ENCODE data around the gene LMAN1L. TPM values are rescaled to one million over a fixed set of nuclear protein-coding genes. Genes with fewer than 3 reads are reported as not detected.

The LMAN1L gene
- total and polyA plus RNA-seq, 2 experiments from 2014 or later = not detected

DNA sequence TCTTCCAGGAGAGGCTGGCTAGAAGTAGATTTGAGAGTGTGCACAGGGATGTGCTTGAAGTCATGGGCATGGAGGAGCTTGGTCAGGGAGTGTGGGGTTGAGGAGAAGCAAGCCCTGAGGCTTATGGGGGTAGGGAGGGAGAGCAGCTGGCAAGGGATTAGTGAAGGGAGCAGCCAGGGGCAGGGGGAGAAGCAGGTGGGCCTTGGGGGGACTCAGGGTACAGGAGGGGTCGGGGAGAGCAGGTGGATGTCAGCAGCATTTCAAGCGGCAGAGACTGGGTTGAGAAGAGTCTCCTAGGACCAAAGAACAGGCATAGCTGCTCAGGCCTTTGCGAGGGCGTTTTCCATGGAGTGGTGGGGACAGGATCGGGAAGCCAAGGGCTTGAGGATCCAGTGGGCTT lies 3.4 kb upstream of the LMAN1L start:
- no peak overlapping the region for H3K9ac ChIP-seq
- in situ Hi-C loops (cut with MboI) = no loop called here
- H2AFZ ChIP-seq = no peak overlapping the region
- no peaks in the 10 kb centered on the region for H3K9me3 ChIP-seq (ENCODE audit: low read depth)
- no peaks in the 10 kb centered on the region for H3K9me2 ChIP-seq (ENCODE audit: insufficient read depth)
- H3K79me2 ChIP-seq (ENCODE audit: insufficient read depth) = no peaks in the 10 kb centered on the region
- no peak for DNase-seq
- no peaks in the 10 kb centered on the region for H3F3A ChIP-seq (ENCODE audit: insufficient read depth)
- TF ChIP-seq EZH2 (IDR thresholded peaks at IDR 0.05; ENCODE audit: insufficient read depth, poor library complexity, severe bottlenecking) (no peak), EZH2phosphoT487 (IDR thresholded peaks at IDR 0.05; ENCODE audit: insufficient read depth, low read depth) (no peak)
- H3K4me1 ChIP-seq (ENCODE audit: insufficient read depth) = no peaks in the 10 kb centered on the region
- no peak overlapping the region for H3K27ac ChIP-seq
- no peak overlapping the region for H3K4me3 ChIP-seq
- WGBS, 2 experiments (ENCODE audit: low coverage in 1 of 2, low lambda C conversion rate in 2 of 2, missing lambda C conversion rate in 2 of 2) = 85 to 98% methylated on average over 3 to 5 of the region's 5 CpGs
- H4K20me1 ChIP-seq (ENCODE audit: insufficient read depth) = no peaks in the 10 kb centered on the region
- no peak overlapping the region for H3K4me2 ChIP-seq (ENCODE audit: unreplicated experiment)
- no peaks in the 10 kb centered on the region for H3K27me3 ChIP-seq (replicated peaks; ENCODE audit: insufficient read depth)
- H3K36me3 ChIP-seq (ENCODE audit: low read depth) = 0 out of 2 replicates have a peak, but pooled peaks cover under 1% of the 10 kb centered on the region

DNA sequence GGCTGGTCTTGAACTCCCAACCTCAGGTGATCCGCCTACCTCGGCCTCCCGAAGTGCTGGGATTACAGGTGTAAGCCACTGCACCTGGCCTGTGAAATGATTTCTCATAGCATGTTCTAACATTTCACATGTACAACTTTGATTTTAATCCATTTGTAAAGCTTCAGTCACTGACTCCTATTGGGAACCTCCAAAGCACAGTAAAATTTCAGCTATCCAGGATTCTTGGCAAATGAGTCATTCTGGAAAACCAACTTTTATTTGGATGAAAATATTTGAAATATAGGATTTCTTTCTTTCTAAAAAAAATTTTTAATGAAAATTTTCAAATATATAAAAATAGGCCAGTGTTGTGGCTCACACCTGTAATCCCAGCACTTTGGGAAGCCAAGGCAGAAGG lies 2.7 kb upstream of the LMAN1L start:
- Histone ChIP-seq H3K9ac (no peak overlapping the region), H3K4me1 (ENCODE audit: insufficient read depth) (no peaks in the 10 kb centered on the region), H3K9me2 (ENCODE audit: insufficient read depth) (no peaks in the 10 kb centered on the region), H3K27me3 (replicated peaks; ENCODE audit: insufficient read depth) (no peaks in the 10 kb centered on the region), H2AFZ (no peak overlapping the region), H3K36me3 (ENCODE audit: low read depth) (no peaks in the 10 kb centered on the region), H3K9me3 (ENCODE audit: low read depth) (no peaks in the 10 kb centered on the region), H3F3A (ENCODE audit: insufficient read depth) (no peaks in the 10 kb centered on the region), H3K27ac (no peak overlapping the region), H3K4me3 (no peak overlapping the region), H3K4me2 (ENCODE audit: unreplicated experiment) (no peak overlapping the region), H3K79me2 (ENCODE audit: insufficient read depth) (no peaks in the 10 kb centered on the region), H4K20me1 (ENCODE audit: insufficient read depth) (no peaks in the 10 kb centered on the region)
- whole genome bisulfite sequencing, 2 experiments (ENCODE audit: low coverage in 1 of 2, low lambda C conversion rate in 2 of 2, missing lambda C conversion rate in 2 of 2) = 87 to 90% methylated on average over 3 of the region's 3 CpGs
- no peak for TF ChIP-seq EZH2 (IDR thresholded peaks at IDR 0.05; ENCODE audit: insufficient read depth, poor library complexity, severe bottlenecking)
- TF ChIP-seq EZH2phosphoT487 (IDR thresholded peaks at IDR 0.05; ENCODE audit: insufficient read depth, low read depth) = no peak
- DNase-seq = no peak
- in situ Hi-C loops (cut with MboI) = no loop called here

- H3K4me1 ChIP-seq (ENCODE audit: insufficient read depth) = no peaks in the 10 kb centered on the region; the same call in 1 of the 2 replicates
- H3K27ac ChIP-seq = no peak overlapping the region
- H3K27me3 ChIP-seq (replicated peaks; ENCODE audit: insufficient read depth) = no peaks in the 10 kb centered on the region
- no peaks in the 10 kb centered on the region for H3K9me2 ChIP-seq (ENCODE audit: insufficient read depth)
- H2AFZ ChIP-seq = no peak overlapping the region
- H3F3A ChIP-seq (ENCODE audit: insufficient read depth) = no peaks in the 10 kb centered on the region
- TF ChIP-seq EZH2 (IDR thresholded peaks at IDR 0.05; ENCODE audit: insufficient read depth, poor library complexity, severe bottlenecking) (no peak), EZH2phosphoT487 (IDR thresholded peaks at IDR 0.05; ENCODE audit: insufficient read depth, low read depth) (no peak)
- no peaks in the 10 kb centered on the region for H3K9me3 ChIP-seq (ENCODE audit: low read depth)
- no peak for DNase-seq
- H4K20me1 ChIP-seq (ENCODE audit: insufficient read depth) = no peaks in the 10 kb centered on the region
- H3K4me2 ChIP-seq (ENCODE audit: unreplicated experiment) = no peak overlapping the region
- H3K36me3 ChIP-seq (ENCODE audit: low read depth) = no peaks in the 10 kb centered on the region
- in situ Hi-C loops (cut with MboI) = no loop called here
- no peak overlapping the region for H3K4me3 ChIP-seq
- no peaks in the 10 kb centered on the region for H3K79me2 ChIP-seq (ENCODE audit: insufficient read depth)
- WGBS, 2 experiments (ENCODE audit: low coverage in 1 of 2, low lambda C conversion rate in 2 of 2, missing lambda C conversion rate in 2 of 2) = 72 to 81% methylated on average over 10 of the region's 10 CpGs
- no peak overlapping the region for H3K9ac ChIP-seq
Observed at GRCh38 chr15:74815121-74815934, 2.7 kb downstream of the LMAN1L start.

GRCh38 chr15:74815961-74816360 lies 3.3 kb downstream of the LMAN1L start:
- no peaks in the 10 kb centered on the region for H3K79me2 ChIP-seq (ENCODE audit: insufficient read depth)
- H3K27me3 ChIP-seq (replicated peaks; ENCODE audit: insufficient read depth) = no peaks in the 10 kb centered on the region
- H3K4me3 ChIP-seq = no peak overlapping the region
- H4K20me1 ChIP-seq (ENCODE audit: insufficient read depth) = no peaks in the 10 kb centered on the region
- H3K27ac ChIP-seq = no peak overlapping the region
- H3K36me3 ChIP-seq (ENCODE audit: low read depth) = no peaks in the 10 kb centered on the region
- H3K9ac ChIP-seq = no peak overlapping the region
- no peaks in the 10 kb centered on the region for H3F3A ChIP-seq (ENCODE audit: insufficient read depth)
- in situ Hi-C loops (cut with MboI) = no loop called here
- 85 to 87% methylated on average over 12 to 15 of the region's 15 CpGs for WGBS, 2 experiments (ENCODE audit: low coverage in 1 of 2, low lambda C conversion rate in 2 of 2, missing lambda C conversion rate in 2 of 2)
- no peaks in the 10 kb centered on the region for H3K9me3 ChIP-seq (ENCODE audit: low read depth)
- TF ChIP-seq EZH2phosphoT487 (IDR thresholded peaks at IDR 0.05; ENCODE audit: insufficient read depth, low read depth) (no peak), EZH2 (IDR thresholded peaks at IDR 0.05; ENCODE audit: insufficient read depth, poor library complexity, severe bottlenecking) (no peak)
- no peak overlapping the region for H2AFZ ChIP-seq
- no peak for DNase-seq
- H3K4me1 ChIP-seq (ENCODE audit: insufficient read depth) = no peaks in the 10 kb centered on the region; the same call in 1 of the 2 replicates
- no peak overlapping the region for H3K4me2 ChIP-seq (ENCODE audit: unreplicated experiment)
- H3K9me2 ChIP-seq (ENCODE audit: insufficient read depth) = no peaks in the 10 kb centered on the region

Measured in GM23248 (cell line).